GM19099 (cell line): Measurements from ENCODE around the gene SCAI.

Experiments used
- POLR2A ChIP-seq: IDR thresholded peaks from 3 replicates; pipeline ENCODE4 v1.6.1; 2011; ENCODE audit warnings: low read depth; ENCODE audit not compliant: insufficient read length; ENCODE audit errors: extremely low read depth

The SCAI gene

GRCh38 chr9:124941679-124942561, 201.4 kb downstream of the SCAI start:
- TF ChIP-seq POLR2A, result no peak

GRCh38 chr9:124940894-124941678, 202.2 kb downstream of the SCAI start, which contains the start of gene GOLGA1:
TSS of gene GOLGA1 (minus strand) at chr9:124941083. CDS start at chr9:124938711, 2,372 bp downstream.
- TF ChIP-seq POLR2A, result peak; percentile 95

GRCh38 chr9:124940521-124940893, 202.8 kb downstream of the SCAI start:
- TF ChIP-seq POLR2A, result no peak

GRCh38 chr9:124939944-124940343, 203.4 kb downstream of the SCAI start:
- no peak for TF ChIP-seq POLR2A

GRCh38 chr9:124934290-124934689, 209.0 kb downstream of the SCAI start:
- no peak for TF ChIP-seq POLR2A

GRCh38 chr9:124932333-124932732, 211.0 kb downstream of the SCAI start:
- TF ChIP-seq POLR2A, result no peak

GRCh38 chr9:124929464-124929863, 213.9 kb downstream of the SCAI start:
- TF ChIP-seq POLR2A, result no peak

- no peak for TF ChIP-seq POLR2A
These were observed 215.2 kb downstream of the SCAI start for GRCh38 chr9:124928116-124928515.

GRCh38 chr9:124914753-124915405, 228.4 kb downstream of the SCAI start:
- TF ChIP-seq POLR2A, result no peak

GRCh38 chr9:124913378-124913777, 229.9 kb downstream of the SCAI start:
- no peak for TF ChIP-seq POLR2A

GRCh38 chr9:124911766-124912165, 231.6 kb downstream of the SCAI start:
- no peak for TF ChIP-seq POLR2A

GRCh38 chr9:124908098-124908497, 235.2 kb downstream of the SCAI start:
- TF ChIP-seq POLR2A, result no peak

GRCh38 chr9:124906966-124907365, 236.4 kb downstream of the SCAI start:
- no peak for TF ChIP-seq POLR2A

- TF ChIP-seq POLR2A, result no peak
These were observed 243.5 kb downstream of the SCAI start for GRCh38 chr9:124899845-124900244.
